A673 (cell line): ENCODE results near the gene ZNF592.

Experiments
- EZH2 ChIP-seq: fragments of 200-600 bp; sonication (generic); IDR thresholded peaks from 2 replicates; pipeline ENCODE4 v1.6.1; 2017; ENCODE audit warnings: borderline replicate concordance, low read depth, mild to moderate bottlenecking, mixed read lengths, antibody characterized with exemption, low read length; ENCODE audit not compliant: poor library complexity, severe bottlenecking
- TF ChIP-seq, protein P1 (sequence below): fragments of 300-800, 200-600 bp; sonication (generic); conservative IDR thresholded peaks from 2 replicates; pipeline ENCODE4 v1.5.1; 2017; ENCODE audit warnings: low read depth, mild to moderate bottlenecking, antibody characterized with exemption, low read length, moderate library complexity, mixed read lengths

DNA sequence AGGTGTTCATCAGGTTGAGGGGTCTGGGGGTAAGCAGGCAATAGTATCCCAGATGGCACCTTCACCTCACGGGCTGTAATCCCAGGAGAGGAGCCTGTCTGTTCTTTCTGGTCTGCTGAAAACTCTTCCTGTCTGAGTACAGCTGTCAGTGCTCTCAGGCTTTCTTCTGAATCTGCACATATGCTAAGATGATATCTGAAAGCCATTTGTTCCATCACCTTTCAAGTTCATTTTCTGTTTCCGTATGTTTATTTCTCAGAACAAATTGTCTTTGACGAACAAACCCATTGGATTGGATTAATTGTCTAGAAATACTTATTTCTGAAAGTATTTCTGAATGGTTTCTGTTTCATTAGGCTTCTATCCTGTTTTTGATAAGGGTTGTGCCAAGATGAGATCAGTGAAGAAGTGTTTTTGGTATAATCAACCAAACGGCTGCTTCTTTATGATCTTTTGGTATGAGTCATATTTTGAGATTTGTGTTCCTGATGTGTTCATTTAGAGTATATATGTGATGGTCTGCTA is 13.3 kb downstream of the ZNF592 start:
- TF ChIP-seq, protein P1, sequence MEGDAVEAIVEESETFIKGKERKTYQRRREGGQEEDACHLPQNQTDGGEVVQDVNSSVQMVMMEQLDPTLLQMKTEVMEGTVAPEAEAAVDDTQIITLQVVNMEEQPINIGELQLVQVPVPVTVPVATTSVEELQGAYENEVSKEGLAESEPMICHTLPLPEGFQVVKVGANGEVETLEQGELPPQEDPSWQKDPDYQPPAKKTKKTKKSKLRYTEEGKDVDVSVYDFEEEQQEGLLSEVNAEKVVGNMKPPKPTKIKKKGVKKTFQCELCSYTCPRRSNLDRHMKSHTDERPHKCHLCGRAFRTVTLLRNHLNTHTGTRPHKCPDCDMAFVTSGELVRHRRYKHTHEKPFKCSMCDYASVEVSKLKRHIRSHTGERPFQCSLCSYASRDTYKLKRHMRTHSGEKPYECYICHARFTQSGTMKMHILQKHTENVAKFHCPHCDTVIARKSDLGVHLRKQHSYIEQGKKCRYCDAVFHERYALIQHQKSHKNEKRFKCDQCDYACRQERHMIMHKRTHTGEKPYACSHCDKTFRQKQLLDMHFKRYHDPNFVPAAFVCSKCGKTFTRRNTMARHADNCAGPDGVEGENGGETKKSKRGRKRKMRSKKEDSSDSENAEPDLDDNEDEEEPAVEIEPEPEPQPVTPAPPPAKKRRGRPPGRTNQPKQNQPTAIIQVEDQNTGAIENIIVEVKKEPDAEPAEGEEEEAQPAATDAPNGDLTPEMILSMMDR, result no peak
- TF ChIP-seq EZH2, result no peak
